Neutrophil (primary cell): Measurements from ENCODE around the gene DUSP15.

Source experiments
- H3K27ac ChIP-seq: fragments of 200-600 bp; sonication (generic); 2 replicates; pipeline ENCODE4 v1.5.1; 2016; ENCODE audit warnings: mild to moderate bottlenecking, moderate library complexity
- H3K27me3 ChIP-seq: fragments of 200-600 bp; sonication (generic); 2 replicates; pipeline ENCODE4 v1.6.0; 2016; ENCODE audit warnings: mild to moderate bottlenecking
- H3K36me3 ChIP-seq: fragments of 200-600 bp; sonication (generic); 2 replicates; pipeline ENCODE4 v1.5.1; 2017
- H3K4me1 ChIP-seq, 2 experiments: fragments of 200-600 bp in 1 of 2; sonication (generic) in 1 of 2; 1 replicate in 1 of 2; 2 replicates in 1 of 2; pipeline versions ENCODE4 v1.5.1 to v1.6.1; 2013 to 2016; ENCODE audit warnings: low read depth in 1 of 2, low read length in 1 of 2, mild to moderate bottlenecking in 1 of 2, moderate library complexity in 1 of 2; ENCODE audit not compliant: control insufficient read depth in 1 of 2, insufficient read depth in 1 of 2
- H3K4me3 ChIP-seq, 2 experiments: fragments of 200-600 bp in 1 of 2; sonication (generic) in 1 of 2; 1 replicate in 1 of 2; 2 replicates in 1 of 2; pipeline ENCODE4 v1.5.1; 2013 to 2016; ENCODE audit warnings: low read depth in 1 of 2, low read length in 1 of 2, mild to moderate bottlenecking in 1 of 2, moderate library complexity in 1 of 2
- H3K9me3 ChIP-seq: fragments of 200-600 bp; sonication (generic); 2 replicates; pipeline ENCODE4 v1.5.1; 2016
- CTCF ChIP-seq: fragments of 200-600 bp; sonication (generic); IDR thresholded peaks from 2 replicates; pipeline ENCODE4 v1.5.1; 2016; ENCODE audit warnings: antibody characterized with exemption

The DUSP15 gene

GRCh38 chr20:31872406-31872805 lies 2.1 kb upstream of the DUSP15 start:
- no peak for TF ChIP-seq CTCF
- Histone ChIP-seq H3K36me3 (no peaks in the 10 kb centered on the region), H3K4me1 (peaks cover 11 to 29% of the 10 kb centered on the region in 2 experiments), H3K9me3 (no peaks in the 10 kb centered on the region), H3K27me3 (peaks cover 58% of the 10 kb centered on the region), H3K27ac (no peak overlapping the region), H3K4me3 (no peak overlapping the region)

DNA sequence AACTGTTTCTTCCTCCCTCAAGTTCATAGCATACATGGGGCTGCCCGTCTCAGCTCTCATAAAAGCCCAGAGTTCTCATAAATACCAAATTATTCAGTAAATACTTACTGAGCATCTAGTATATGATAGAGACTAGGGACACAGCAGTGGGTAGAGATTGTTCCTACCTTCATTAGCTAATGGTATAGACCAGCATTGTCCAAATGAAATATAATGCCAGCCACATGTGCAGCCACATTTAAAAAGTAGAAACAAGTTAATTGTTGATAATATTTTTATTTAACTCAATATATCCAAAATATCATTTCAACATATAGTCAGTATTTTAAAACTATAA lies 1.3 kb upstream of the DUSP15 start:
- Histone ChIP-seq H3K9me3 (no peaks in the 10 kb centered on the region), H3K4me1 (peaks cover 11 to 29% of the 10 kb centered on the region in 2 experiments), H3K27ac (no peak overlapping the region), H3K27me3 (peaks cover 66% of the 10 kb centered on the region), H3K4me3 (no peak overlapping the region), H3K36me3 (no peaks in the 10 kb centered on the region)
- TF ChIP-seq CTCF: no peak

- peak overlapping the region in 1 of 2 experiments; percentile 24 for H3K4me3 ChIP-seq
- peaks cover 71% of the 10 kb centered on the region for H3K27me3 ChIP-seq
- H3K4me1 ChIP-seq: peaks cover 11 to 29% of the 10 kb centered on the region in 2 experiments
- no peaks in the 10 kb centered on the region for H3K36me3 ChIP-seq
- H3K9me3 ChIP-seq: no peaks in the 10 kb centered on the region
- H3K27ac ChIP-seq: no peak overlapping the region
- TF ChIP-seq CTCF: no peak
Measured at GRCh38 chr20:31870726-31871617, 645 bp upstream of the DUSP15 start.

- H3K27me3 ChIP-seq: peaks cover 71% of the 10 kb centered on the region
- H3K4me1 ChIP-seq: peaks cover 4 to 16% of the 10 kb centered on the region in 2 experiments
- TF ChIP-seq CTCF: no peak
- H3K9me3 ChIP-seq: no peaks in the 10 kb centered on the region
- peak overlapping the region; percentile 6 to 24 for H3K4me3 ChIP-seq
- H3K36me3 ChIP-seq: no peaks in the 10 kb centered on the region
- no peak overlapping the region for H3K27ac ChIP-seq
Measured at GRCh38 chr20:31869673-31869941, 720 bp downstream of the DUSP15 start.

DNA sequence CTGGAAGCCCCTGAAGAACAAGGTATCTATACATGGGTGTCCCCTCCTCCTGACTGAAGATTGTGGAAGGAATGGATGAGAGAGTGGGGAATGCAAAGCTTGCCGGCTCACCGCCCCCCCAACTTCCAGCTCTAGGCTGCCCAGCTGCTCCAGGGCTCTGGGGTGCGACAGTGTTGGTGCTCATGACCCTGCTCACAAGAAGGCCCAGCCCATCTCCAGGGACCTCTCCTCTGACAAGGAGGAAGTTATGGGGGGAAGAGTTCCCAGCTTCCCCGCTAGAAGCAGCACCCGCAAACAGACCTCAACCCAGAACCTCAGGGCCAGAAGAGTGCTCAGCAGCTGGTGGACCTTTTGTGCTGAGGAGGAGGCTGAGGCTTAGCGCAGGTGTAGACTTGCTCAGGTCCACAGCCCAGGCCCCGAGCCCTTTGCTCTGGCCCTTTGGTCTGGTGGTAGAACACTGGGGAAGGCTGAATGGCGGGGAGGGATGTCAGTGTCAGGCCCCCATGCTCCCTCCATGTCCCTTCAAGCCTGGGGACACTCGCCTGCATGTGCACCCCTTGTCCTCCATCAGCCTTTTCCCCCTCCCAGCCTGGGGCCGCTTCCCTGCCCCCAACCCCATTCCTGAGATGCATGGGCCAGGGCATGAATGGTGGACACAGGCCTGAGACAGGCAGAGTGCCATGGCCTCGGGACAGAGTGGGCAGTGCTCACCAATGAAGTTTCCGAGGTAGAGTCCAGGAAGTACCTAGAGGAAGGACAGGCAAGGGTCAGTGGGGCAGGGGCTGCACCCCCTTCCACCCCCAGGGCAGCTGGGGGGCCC lies 1.3 kb downstream of the DUSP15 start:
- H3K27me3 ChIP-seq: peaks cover 71% of the 10 kb centered on the region

More for the DNA sequence above, 1.3 kb downstream of the DUSP15 start:
- Histone ChIP-seq H3K27ac (no peak overlapping the region), H3K4me3 (peak overlapping the region in 1 of 2 experiments; percentile 24), H3K36me3 (no peaks in the 10 kb centered on the region), H3K9me3 (no peaks in the 10 kb centered on the region), H3K4me1 (peaks cover 4 to 16% of the 10 kb centered on the region in 2 experiments)
- no peak for TF ChIP-seq CTCF
